Measurements from ENCODE around the gene LRRK2.
"Not testable (repeated sequence)": the region's sequence is repeated elsewhere in the genome, so short reads cannot be mapped to it uniquely, and the experiment has no call there.

Gene LRRK2

GRCh38 chr12:40212566-40212965 lies 12.2 kb upstream of the LRRK2 start:
- no peak for DNase-seq (ENCODE audit: low read depth)

GRCh38 chr12:40215982-40216381 lies 8.8 kb upstream of the LRRK2 start:
- DNase-seq (ENCODE audit: low read depth) = no peak

- DNase-seq (ENCODE audit: low read depth) = no peak
Observed at GRCh38 chr12:40216516-40217288, 8.1 kb upstream of the LRRK2 start.

DNA sequence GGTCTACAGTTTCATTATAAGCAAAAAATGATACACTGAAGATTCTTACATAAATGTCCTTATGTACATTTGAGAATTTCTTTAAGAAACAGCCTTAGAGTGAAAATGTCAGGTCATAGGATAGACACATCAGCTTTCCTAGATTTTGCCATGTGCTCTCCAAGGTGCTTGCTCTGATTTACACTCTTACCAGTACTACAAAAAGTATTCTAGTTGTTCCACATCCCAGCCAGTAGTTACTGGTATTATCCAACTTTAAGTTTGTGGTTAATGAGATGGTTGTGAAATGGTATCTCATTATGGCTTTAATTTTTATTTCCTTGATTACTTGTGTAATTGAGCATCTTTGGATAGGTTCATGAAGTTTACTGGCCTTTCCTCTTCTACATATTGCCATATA lies 5.0 kb upstream of the LRRK2 start:
- DNase-seq (ENCODE audit: low read depth) = no peak

DNA sequence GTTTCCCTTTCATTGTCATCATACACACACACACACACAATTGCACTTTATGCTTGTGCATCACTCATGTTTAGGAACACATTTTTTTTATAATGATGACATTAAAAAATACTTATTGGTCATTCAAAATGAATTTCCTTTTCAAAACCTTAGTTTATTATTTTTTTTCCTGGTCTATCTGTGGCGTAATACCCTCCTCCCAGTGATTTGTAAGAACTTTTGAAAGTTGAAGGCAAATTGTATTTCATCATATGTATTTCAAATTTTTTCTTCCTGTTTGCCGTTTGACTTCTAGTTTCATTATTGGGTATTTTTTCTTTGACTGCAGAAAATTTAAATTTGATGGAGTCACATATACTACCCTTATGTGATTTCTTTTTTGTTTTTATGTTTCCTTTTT lies 2.5 kb upstream of the LRRK2 start:
- no peak for DNase-seq (ENCODE audit: low read depth)

- no peak for DNase-seq (ENCODE audit: low read depth)
Observed at GRCh38 chr12:40223646-40224045, 1.2 kb upstream of the LRRK2 start.

- DNase-seq (ENCODE audit: low read depth) = no peak
Observed at GRCh38 chr12:40225337-40225983, 663 bp downstream of the LRRK2 start.

GRCh38 chr12:40225984-40226602 lies 1.3 kb downstream of the LRRK2 start:
- no peak for DNase-seq (ENCODE audit: low read depth)

DNA sequence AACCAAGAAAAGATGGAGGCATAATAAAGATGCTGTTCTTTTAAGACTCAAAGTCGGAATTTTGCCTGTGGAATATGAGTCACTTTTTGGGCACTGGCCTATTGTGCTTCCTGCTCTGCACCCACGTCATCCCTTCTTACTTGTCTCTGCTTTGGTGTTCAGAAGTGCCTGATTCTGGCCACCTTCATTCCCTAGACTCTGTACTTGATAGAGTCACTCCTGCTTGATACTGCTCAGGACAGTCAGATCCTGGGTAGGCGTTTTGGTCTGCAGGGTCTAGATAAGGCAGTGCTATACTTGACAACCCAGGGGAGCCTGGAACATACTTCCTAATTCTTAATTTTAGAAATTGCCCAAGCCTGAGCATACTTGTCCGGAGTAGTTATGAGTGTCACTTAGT lies 1.9 kb downstream of the LRRK2 start:
- no peak for DNase-seq (ENCODE audit: low read depth)

DNA sequence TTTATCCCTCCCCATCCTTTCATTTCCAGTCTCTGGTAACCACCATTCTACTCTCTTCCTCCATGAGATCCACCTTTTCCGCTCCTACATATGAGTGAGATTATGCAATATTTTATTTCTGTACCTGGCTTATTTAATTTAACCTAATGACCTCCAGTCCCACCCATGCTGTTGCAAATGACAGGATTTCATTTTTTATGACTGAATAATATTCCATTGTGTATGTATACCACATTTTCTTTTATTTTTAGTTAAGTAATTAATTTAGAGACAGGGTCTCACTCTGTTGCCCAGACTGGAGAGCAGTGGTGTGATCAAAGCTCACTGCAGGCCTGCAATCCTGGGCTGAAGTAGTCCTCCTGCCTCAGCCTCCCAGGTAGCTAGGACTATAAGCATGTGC lies 2.6 kb downstream of the LRRK2 start:
- DNase-seq (ENCODE audit: low read depth) = no peak

DNA sequence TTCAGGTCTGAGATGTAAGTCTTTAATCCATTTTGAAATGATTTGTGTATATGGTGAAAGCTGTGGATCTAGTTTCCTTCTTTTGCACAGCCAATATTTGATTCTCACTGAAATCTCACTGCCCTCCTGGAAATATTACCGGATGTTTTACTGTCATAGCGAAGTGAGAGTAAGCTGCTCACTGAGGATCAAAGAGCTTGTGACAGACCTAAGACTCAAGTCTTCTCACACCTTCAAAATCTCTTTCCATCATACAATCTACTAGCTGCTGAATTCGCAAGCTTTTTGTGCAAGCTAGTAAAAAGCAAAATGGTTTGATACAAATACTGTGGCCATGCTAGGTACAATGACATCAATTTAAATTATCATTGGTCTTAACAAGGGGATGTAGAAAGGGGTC lies 3.9 kb downstream of the LRRK2 start:
- DNase-seq (ENCODE audit: low read depth) = no peak

GRCh38 chr12:40229690-40230651 lies 5.2 kb downstream of the LRRK2 start:
- no peak for DNase-seq (ENCODE audit: low read depth)

GRCh38 chr12:40232602-40233001 lies 7.8 kb downstream of the LRRK2 start:
- no peak for DNase-seq (ENCODE audit: low read depth)

DNA sequence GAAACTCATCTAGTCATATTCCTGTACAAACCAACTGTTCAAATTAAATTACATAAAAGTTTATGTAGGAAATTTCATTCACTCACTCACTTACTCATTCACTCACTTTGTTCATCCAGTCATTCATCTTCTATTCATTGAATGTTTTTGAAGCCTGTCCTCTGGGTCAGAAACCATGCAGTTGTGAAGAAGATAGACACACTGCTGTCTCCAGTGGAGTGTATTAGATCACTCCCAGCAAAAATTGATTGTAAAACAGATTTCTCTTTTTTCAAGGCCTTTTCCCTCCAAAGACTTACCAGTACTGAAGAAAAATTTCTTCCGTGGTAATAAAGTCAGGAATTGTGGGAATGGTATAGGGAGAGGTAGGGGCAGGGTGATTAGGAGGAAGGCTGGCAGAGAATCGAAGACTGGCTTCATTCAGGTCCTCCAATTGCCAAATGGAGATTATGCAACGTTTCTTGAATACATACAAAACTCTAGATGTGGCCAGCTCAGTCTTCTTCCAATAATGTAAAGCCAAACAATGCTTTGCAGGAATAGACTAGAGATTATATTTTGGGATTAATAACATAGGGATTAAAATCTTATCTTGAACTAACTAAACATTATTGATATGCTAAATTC lies 9.1 kb downstream of the LRRK2 start:
- DNase-seq (ENCODE audit: low read depth) = no peak

GRCh38 chr12:40236357-40236850 lies 11.6 kb downstream of the LRRK2 start:
- DNase-seq (ENCODE audit: low read depth) = no peak

DNA sequence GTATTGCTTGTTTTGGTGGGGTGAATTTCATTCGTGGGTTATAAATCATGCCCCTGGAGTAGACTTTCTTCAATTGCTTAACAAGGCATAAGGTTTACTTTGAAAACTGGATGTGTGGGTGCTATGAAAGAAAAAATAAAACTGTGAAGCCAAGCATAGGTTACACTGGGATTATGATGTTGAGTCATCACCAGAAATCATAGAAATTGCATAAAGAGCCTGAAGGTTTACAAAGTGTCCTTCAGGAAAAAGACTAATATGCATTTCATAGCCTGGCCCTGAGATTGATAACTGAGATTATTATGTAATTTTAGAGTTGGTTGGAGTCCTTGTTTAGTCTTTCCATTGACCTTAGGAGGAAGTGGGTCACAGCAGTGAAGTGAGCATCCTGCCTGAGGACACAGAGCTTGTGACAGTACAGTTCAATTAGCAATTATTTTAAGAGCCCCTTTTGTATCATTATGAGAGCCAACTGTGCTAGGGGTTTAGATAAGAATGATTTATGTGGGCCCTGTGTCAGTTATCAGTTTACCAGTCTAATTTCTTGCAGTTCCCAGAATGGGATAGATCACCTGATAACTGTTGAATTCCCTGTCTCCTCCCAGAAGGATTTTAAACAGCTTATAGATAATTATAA lies 13.6 kb downstream of the LRRK2 start:
- no peak for DNase-seq (ENCODE audit: low read depth)

DNA sequence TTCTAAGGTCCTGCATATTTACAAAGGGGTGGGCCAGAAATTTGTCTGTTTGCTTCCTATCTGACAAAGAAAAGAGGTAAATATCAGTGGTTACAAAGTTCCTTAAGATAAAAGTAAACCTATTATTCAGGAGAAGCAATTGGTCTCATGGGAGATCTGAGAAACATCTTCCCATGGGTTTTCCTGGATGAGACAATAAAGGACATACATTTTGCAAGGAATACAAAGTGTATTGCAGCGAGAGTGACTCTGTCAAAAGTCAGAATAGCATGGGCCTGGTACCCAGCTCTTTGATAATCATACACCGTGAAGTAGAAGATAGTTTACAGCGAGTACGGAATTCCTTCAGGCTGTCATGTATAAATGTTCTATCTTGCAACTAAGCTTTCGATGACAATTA lies 14.2 kb downstream of the LRRK2 start:
- no peak for DNase-seq (ENCODE audit: low read depth)

DNA sequence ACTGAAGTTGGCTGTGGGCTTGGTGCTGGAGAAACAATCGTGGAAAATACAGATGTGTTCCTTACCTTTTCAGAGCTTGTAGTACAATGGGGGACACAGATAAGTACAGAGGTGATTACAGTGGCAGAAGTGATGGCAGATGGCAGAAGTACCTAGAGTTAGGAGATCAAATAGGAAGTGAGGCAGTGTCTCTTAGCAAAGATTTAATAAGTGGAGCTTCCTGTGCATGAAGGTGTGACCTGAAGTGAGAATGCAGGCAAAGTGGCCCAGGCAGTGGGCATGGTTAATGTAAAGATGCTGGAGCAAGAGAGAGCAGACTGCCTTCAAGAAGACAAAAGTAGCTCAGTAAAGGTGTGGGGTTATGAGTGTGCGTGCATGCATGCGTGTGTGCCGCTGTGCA lies 16.0 kb downstream of the LRRK2 start:
- DNase-seq (ENCODE audit: low read depth) = no peak

GRCh38 chr12:40241741-40242140 lies 16.9 kb downstream of the LRRK2 start:
- DNase-seq (ENCODE audit: low read depth) = no peak

DNA sequence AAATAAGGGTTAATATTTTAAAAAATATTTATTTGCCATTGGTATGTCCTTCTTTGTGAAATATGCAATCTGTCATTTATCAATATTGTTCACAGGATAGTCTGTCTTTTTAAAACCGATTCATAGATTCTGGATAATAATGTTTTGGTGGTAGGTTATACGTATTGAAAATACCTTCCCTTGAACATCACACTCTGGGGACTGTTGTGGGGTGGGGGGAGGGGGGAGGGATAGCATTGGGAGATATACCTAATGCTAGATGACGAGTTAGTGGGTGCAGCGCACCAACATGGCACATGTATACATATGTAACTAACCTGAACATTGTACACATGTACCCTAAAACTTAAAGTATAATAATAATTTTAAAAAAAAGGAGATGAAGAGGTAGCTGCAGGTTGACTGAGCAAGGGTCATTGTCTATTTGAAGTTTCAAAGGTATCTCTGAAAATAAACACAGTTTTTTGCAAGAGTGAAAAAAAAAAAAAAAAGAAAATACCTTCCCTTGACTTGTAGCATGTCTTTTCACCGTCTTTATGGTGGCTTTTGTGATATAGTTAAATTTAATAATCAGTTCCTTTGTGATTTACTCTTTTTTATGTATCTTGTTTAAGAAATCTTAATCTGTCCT lies 19.8 kb downstream of the LRRK2 start:
- not testable (repeated sequence) for DNase-seq (ENCODE audit: low read depth)

DNA sequence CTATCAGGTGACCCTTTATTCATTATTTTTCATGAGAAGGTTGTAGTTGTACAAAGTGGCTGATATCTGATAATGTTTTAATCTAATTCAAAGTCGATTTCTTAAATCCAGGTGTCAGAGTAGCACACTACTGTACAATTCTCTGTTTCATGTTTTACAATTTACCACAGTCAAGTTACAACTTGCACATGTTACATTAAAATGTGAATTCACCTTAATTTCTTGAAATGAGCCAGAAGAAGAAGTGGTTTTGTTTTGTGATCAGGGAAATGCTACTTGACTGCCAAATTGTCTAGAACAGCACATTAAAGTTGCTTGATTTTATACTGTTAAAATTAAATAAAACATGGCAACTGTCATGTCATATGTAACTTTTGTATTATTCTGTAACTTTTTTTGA lies 23.2 kb downstream of the LRRK2 start:
- no peak for DNase-seq (ENCODE audit: low read depth)
